Duodenal mucosa (tissue), 2 donors: ENCODE measurements around the gene TM9SF4.
"Not testable (repeated sequence)": the region's sequence is repeated elsewhere in the genome, so short reads cannot be mapped to it uniquely, and the experiment has no call there.

ENCODE experiments used
- H3K27ac ChIP-seq: one replicate; pipeline ENCODE4 v1.7.0; 2013; ENCODE audit warnings: low read depth, low read length
- H3K27me3 ChIP-seq, 2 donors: one replicate each; pipeline ENCODE4 v1.7.0; 2013; ENCODE audit warnings: low read length in 2 of 2, control low read depth in 1 of 2; ENCODE audit not compliant: insufficient read depth in 2 of 2, control insufficient read depth in 1 of 2
- H3K36me3 ChIP-seq, 2 donors: one replicate each; pipeline ENCODE4 v1.7.0; 2013; ENCODE audit warnings: low read length in 2 of 2, control low read depth in 1 of 2; ENCODE audit not compliant: insufficient read depth in 2 of 2, control insufficient read depth in 1 of 2
- H3K4me1 ChIP-seq, 2 donors: one replicate each; pipeline ENCODE4 v1.7.0; 2013; ENCODE audit warnings: low read length in 2 of 2, control low read depth in 1 of 2; ENCODE audit not compliant: insufficient read depth in 2 of 2, control insufficient read depth in 1 of 2
- H3K4me3 ChIP-seq, 2 donors: one replicate each; pipeline ENCODE4 v1.7.0; 2013; ENCODE audit warnings: low read length in 2 of 2, low read depth in 1 of 2
- H3K9ac ChIP-seq, 2 donors: one replicate each; pipeline ENCODE4 v1.7.0; 2013; ENCODE audit warnings: low read length in 2 of 2, low read depth in 1 of 2
- H3K9me3 ChIP-seq, 2 donors: one replicate each; pipeline ENCODE4 v1.7.0; 2013; ENCODE audit warnings: low read length in 2 of 2, control low read depth in 1 of 2; ENCODE audit not compliant: control insufficient read depth in 1 of 2

The TM9SF4 gene

GRCh38 chr20:32164984-32165735 is 55.6 kb downstream of the TM9SF4 start:
- peaks cover 40 to 61% of the 10 kb centered on the region in 2 donors for H3K36me3 ChIP-seq
- H3K9me3 ChIP-seq: no peaks in the 10 kb centered on the region
- no peak overlapping the region for H3K27ac ChIP-seq
- no peak overlapping the region for H3K4me3 ChIP-seq
- no peaks in the 10 kb centered on the region for H3K27me3 ChIP-seq
- H3K9ac ChIP-seq: no peak overlapping the region
- H3K4me1 ChIP-seq: peaks cover 0 to 4% of the 10 kb centered on the region in 2 donors

DNA sequence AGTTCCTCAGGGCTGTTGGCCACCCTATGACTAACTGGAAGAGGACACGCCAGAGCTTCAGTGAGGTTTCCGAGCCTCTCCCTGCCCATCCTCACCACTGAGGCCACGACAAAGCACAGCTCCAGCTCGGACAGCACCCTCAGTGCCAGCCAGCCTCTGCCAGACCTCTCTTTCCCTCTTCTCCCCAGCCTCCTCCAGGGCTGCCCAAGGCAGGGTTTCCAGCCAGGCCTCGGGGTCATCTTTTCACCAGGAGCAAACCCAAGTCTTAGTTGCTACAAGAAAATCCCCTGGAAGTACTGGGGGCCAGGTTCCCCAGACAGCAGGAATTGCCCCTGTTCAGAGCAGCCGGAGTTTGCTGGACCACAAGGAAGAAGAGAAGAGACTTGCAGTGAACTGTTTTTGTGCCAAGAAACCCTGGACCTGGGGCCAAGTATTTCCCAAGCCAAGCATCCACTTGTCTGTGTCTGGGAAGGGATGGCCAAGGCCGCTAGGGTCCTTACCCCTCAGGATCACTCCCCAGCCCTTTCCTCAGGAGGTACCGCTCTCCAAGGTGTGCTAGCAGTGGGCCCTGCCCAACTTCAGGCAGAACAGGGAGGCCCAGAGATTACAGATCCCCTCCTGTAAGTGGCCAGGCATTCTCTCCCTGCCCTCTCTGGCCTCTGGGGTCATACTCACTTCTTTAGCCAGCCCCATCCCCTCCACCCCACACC is 56.5 kb downstream of the TM9SF4 start:
- H3K4me1 ChIP-seq: peaks cover 0 to 4% of the 10 kb centered on the region in 2 donors
- H3K27me3 ChIP-seq: no peaks in the 10 kb centered on the region
- no peak overlapping the region for H3K27ac ChIP-seq
- peaks cover 37 to 57% of the 10 kb centered on the region in 2 donors for H3K36me3 ChIP-seq
- no peaks in the 10 kb centered on the region for H3K9me3 ChIP-seq
- H3K9ac ChIP-seq: no peak overlapping the region
- H3K4me3 ChIP-seq: no peak overlapping the region

DNA sequence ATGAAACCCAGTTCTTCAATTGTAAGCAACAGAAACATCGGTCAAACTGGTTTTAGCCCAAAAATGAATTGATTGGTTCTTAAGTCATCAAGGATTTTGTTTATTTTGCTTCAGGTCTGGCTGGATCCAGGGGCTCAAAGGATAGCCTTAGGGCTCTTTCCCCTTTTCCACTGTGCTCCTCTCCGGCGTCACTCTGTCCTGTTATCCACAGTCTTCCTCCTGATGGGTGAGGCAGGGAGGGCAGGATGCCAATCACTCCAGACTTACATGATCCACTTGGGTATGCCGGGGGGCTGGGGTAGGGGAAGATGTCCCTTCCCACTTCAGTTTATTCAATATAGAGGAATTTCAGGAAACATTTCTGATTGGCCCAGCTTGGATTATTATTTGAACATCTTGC is 58.0 kb downstream of the TM9SF4 start:
- H3K27me3 ChIP-seq: no peaks in the 10 kb centered on the region
- peaks cover 24 to 41% of the 10 kb centered on the region in 2 donors for H3K36me3 ChIP-seq
- no peaks in the 10 kb centered on the region for H3K9me3 ChIP-seq
- no peak overlapping the region for H3K9ac ChIP-seq
- peaks cover 0 to 4% of the 10 kb centered on the region in 2 donors for H3K4me1 ChIP-seq
- H3K27ac ChIP-seq: no peak overlapping the region
- H3K4me3 ChIP-seq: no peak overlapping the region

DNA sequence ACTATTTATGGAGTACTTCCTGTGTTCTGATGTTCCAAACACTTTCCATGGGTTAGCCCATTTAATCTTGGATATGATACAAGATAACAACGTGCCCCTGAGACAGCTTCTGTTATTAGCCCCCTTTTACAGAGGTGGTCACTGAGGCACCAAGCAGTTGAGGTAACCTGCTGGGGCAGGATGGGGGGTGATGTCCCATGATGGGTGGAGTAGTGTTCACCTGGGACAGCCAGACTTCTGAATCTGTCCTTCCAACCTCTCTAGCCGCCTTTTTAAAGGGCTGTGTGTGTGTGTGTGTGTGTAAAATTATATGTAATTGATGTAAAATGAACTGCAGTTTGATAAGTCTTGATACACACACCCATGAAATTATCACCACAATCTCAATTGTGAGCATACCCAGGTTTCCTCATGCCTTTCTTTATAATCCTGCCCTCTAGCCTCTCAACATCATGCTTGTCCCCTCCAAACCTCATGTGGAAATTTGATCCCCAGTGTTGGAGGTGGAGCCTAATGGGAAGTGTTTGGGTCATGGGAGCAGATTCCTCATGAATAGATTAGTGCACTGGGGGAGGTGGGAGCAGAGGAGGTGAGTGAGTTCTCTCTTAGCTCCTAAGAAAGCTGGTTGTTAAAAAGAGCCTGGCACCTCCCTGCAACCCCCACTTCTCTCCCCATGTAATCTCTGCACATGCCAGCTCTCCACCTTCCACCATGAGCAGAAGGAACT is 58.8 kb downstream of the TM9SF4 start:
- no peaks in the 10 kb centered on the region for H3K27me3 ChIP-seq
- H3K9me3 ChIP-seq: no peaks in the 10 kb centered on the region
- H3K4me3 ChIP-seq: no peak overlapping the region
- no peak overlapping the region for H3K27ac ChIP-seq
- H3K36me3 ChIP-seq: peaks cover 24 to 35% of the 10 kb centered on the region in 2 donors
- H3K4me1 ChIP-seq: peaks cover 0 to 4% of the 10 kb centered on the region in 2 donors
- no peak overlapping the region for H3K9ac ChIP-seq

DNA sequence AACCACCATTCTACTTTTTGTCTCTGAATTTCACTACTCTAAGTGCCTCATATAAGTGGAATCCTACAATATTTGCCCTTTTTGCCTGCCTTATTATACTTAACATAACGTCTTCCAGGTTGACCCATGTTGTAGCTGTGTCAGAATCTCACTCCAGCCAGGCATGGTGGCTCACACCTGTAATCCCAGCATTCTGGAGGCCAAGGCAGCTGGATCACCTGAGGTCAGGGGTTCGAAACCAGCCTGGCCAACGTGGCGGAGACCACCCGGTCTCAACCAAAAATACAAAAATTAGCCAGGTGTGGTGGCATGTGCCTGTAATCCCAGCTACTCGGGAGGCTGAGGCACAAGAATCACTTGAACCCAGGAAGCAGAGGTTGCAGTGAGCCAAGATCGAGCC is 68.2 kb downstream of the TM9SF4 start:
- peaks cover 11 to 17% of the 10 kb centered on the region in 2 donors for H3K4me1 ChIP-seq
- H3K27ac ChIP-seq, H3K36me3 ChIP-seq, H3K9ac ChIP-seq, H3K4me3 ChIP-seq, H3K9me3 ChIP-seq, H3K27me3 ChIP-seq: not testable (repeated sequence)

GRCh38 chr20:32179515-32179914 is 70.0 kb downstream of the TM9SF4 start:
- Histone ChIP-seq H3K27ac (no peak overlapping the region), H3K4me1 (peaks cover 15 to 23% of the 10 kb centered on the region in 2 donors)

GRCh38 chr20:32179934-32180333 is 70.4 kb downstream of the TM9SF4 start:
- Histone ChIP-seq H3K4me3 (no peak overlapping the region), H3K9me3 (no peaks in the 10 kb centered on the region), H3K4me1 (peaks cover 15 to 23% of the 10 kb centered on the region in 2 donors), H3K9ac (no peak overlapping the region), H3K36me3 (no peaks in the 10 kb centered on the region), H3K27ac (no peak overlapping the region), H3K27me3 (no peaks in the 10 kb centered on the region)

More at GRCh38 chr20:32179515-32179914, 70.0 kb downstream of the TM9SF4 start:
- Histone ChIP-seq H3K36me3 (no peaks in the 10 kb centered on the region), H3K9ac (no peak overlapping the region), H3K4me3 (no peak overlapping the region), H3K9me3 (no peaks in the 10 kb centered on the region), H3K27me3 (no peaks in the 10 kb centered on the region)

- peak overlapping the region; percentile 76 for H3K27ac ChIP-seq
These were observed 72.1 kb downstream of the TM9SF4 start for GRCh38 chr20:32181606-32182005.

DNA sequence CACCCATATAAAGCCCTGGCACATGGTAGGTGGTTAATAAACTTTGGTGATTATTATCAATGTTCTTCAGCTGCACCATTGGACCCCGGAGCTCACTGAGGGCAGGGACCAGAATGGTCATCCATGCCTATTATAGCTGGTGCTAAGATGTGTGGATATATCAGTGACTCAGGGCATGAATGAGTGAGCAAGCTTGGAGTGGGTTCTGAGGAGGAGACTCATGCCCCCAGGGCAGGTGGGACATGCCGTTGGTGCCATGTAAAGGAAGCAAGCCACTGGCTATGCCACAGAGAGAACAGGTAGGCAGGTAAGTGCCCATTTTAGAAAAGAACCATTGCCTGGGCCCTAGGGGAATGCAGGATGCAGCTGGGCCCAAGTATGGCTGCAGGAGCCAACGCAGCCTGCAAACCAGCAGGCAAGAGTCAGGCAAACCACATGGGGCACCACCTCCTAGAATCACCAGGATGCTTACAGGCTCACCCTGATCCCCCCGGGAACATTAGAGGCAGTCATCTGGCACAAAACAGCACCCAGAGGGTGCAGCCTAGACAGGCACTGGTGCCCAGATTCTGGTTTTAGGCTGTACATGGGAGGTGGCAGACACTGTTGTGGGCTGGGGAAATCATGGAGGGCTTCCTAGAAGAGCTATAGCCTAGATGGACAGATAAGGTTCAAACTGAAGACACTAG is 74.6 kb downstream of the TM9SF4 start:
- H3K9me3 ChIP-seq: no peaks in the 10 kb centered on the region
- H3K4me1 ChIP-seq: peaks cover 22 to 35% of the 10 kb centered on the region in 2 donors
- no peak overlapping the region for H3K27ac ChIP-seq
- no peaks in the 10 kb centered on the region for H3K36me3 ChIP-seq
- no peak overlapping the region for H3K4me3 ChIP-seq
- H3K9ac ChIP-seq: no peak overlapping the region
- no peaks in the 10 kb centered on the region for H3K27me3 ChIP-seq

More at GRCh38 chr20:32181606-32182005, 72.1 kb downstream of the TM9SF4 start:
- Histone ChIP-seq H3K27me3 (no peaks in the 10 kb centered on the region), H3K4me1 (peaks cover 15 to 26% of the 10 kb centered on the region in 2 donors), H3K36me3 (no peaks in the 10 kb centered on the region), H3K9ac (peak overlapping the region in 1 of 2 donors; percentile 2), H3K4me3 (no peak overlapping the region), H3K9me3 (no peaks in the 10 kb centered on the region)
